H7 (cell line): ENCODE results near the gene TBC1D14. TPM values are rescaled to one million over a fixed set of nuclear protein-coding genes. Genes with fewer than 3 reads are reported as not detected.
A peak's percentile ranks its signal among the peaks of the same experiment; 100 is the strongest.

ENCODE experiments used
- DNase-seq: peaks from one replicate; pipeline ENCODE4 v3.0.0; 2012
- H3K27me3 ChIP-seq: 2 replicates; pipeline ENCODE4 v1.6.0; 2011; ENCODE audit warnings: mild to moderate bottlenecking, low read length; ENCODE audit not compliant: control insufficient read depth, insufficient read depth
- H3K36me3 ChIP-seq: replicated peaks from 2 replicates; pipeline ENCODE4 v1.5.1; 2011; ENCODE audit warnings: low read length; ENCODE audit not compliant: control insufficient read depth, insufficient read depth
- H3K4me3 ChIP-seq: 2 replicates; pipeline ENCODE4 v1.5.1; 2011; ENCODE audit warnings: low read depth, mild to moderate bottlenecking, control low read depth, low read length, moderate library complexity; ENCODE audit not compliant: insufficient read depth
- total RNA-seq: library from RNA; depleted of rRNA; stranded (reverse); fragments of >200 nt; shearing (Covaris generic); gene quantifications from 2 replicates; pipeline ENCODE4 v1.2.3, GENCODE V29; 2014

TBC1D14 gene
- total RNA-seq, 1 experiment from 2014 or later, result 55.8 TPM

DNA sequence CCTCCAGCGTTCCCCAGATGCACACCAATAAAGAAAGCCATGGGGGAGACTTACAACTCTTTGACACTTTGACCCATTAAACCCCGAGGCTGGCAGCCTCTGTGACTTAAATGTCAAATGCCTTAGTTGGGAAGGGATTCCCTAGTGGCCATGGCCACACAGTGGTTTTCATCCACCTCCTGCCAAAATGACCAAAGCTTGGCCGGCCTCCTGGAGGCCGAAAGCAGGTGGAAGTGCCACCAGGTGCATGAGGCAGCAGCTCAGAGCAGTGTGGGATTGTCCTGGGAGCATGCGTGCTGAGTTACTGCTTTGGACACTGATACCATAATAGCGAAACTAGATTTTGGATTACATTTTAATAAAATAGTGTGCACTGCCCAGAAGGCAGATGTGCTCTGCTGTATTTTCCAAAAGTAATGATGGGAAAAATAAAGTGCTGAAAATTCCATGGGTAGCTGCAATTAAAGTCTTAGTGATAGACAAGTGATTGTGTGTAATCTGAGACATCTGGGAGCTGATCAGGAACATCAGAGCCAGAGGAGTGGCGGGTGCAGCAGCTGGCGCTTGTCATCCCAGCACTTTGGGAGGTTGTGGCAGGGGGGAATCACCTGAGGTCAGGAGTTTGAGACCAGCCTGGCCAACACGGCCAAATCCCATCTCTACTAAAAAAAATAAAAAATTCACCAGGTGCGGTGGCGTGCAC, 93.7 kb downstream of the TBC1D14 start:
- peak; percentile 30 for DNase-seq
- H3K4me3 ChIP-seq, result no peak overlapping the region
- peaks cover 30% of the 10 kb centered on the region for H3K36me3 ChIP-seq
- no peaks in the 10 kb centered on the region for H3K27me3 ChIP-seq

DNA sequence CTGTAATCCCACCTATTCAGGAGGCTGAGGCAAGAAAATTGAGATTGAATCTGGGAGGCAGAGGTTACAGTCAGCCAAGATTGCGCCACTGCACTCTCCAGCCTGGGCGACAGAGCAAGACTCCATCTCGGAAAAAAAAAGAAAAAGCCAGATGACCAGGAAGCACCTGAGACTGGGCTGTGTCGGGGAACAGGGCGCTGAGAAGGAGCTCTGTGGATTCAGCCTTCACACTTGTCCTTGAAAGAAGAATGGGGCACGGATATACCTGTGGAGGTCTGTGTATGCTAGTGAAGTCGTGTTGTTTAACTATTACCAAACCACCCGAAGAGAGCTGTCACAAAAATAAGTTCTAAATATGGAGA, 94.2 kb downstream of the TBC1D14 start:
- Histone ChIP-seq H3K4me3 (no peak overlapping the region), H3K36me3 (peaks cover 29% of the 10 kb centered on the region), H3K27me3 (no peaks in the 10 kb centered on the region)
- no peak for DNase-seq

DNA sequence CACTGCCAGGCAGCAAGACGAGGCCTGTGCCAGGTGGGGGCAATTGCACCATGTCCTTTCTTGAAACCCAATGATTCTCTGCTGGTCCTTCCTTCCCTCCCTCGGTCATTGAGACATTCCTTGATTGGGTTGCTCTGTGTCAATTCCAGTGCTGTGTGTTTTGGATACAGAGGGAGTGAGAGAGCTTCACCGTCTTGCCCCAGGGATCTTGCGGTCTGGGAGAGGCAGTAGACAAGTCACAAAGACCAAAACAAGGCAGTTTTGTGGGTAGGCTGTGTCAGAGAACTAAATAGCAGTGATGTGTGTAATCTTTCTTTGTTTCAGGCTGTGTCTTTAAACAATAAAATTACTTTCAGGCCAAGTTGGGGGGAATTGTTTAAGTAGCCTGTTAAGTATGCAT, 94.7 kb downstream of the TBC1D14 start:
- peak; percentile 9 for DNase-seq
- no peak overlapping the region for H3K4me3 ChIP-seq
- peaks cover 25% of the 10 kb centered on the region for H3K36me3 ChIP-seq
- no peaks in the 10 kb centered on the region for H3K27me3 ChIP-seq

DNA sequence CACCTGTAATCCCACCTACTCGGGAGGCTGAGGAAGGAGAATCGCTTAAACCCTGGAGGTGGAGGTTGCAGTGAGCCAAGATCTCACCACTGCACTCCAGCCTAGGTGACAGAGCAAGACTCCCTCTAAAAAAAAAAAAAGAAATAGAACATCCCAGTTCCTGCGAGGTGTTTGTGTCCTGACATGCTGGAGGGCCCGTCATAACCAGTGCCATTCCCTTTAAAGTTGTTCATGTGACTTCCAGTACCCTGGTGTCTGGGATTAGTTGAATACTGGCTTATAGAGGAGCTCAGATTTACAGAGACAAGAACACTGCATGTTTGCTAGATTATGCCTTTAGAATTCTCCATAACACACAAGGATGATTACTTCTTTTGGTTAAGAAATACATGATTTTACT, 95.9 kb downstream of the TBC1D14 start:
- Histone ChIP-seq H3K4me3 (no peak overlapping the region), H3K36me3 (peaks cover 20% of the 10 kb centered on the region)

DNA sequence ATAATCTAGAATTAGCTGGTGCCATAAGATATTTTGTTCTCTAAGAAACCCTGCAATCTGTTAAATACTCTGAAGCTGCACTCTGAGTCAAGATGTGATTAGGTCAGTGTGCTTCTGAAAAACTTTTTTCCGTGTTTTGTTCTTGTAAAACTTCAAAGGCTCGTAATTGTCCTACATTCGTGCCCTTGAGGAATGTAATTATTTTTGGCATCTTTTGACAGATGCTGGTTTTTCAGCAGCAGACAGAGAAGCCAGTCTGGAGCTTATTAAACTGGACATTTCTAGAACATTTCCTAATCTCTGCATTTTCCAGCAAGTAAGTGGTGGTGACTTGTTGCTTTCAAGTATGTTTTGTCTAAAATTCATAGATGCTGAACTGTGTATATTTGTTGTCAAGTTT, 96.8 kb downstream of the TBC1D14 start:
- no peak for DNase-seq
- Histone ChIP-seq H3K36me3 (peaks cover 17% of the 10 kb centered on the region), H3K4me3 (no peak overlapping the region), H3K27me3 (no peaks in the 10 kb centered on the region)

More for the DNA sequence above, 95.9 kb downstream of the TBC1D14 start:
- no peaks in the 10 kb centered on the region for H3K27me3 ChIP-seq
- DNase-seq, result no peak

DNA sequence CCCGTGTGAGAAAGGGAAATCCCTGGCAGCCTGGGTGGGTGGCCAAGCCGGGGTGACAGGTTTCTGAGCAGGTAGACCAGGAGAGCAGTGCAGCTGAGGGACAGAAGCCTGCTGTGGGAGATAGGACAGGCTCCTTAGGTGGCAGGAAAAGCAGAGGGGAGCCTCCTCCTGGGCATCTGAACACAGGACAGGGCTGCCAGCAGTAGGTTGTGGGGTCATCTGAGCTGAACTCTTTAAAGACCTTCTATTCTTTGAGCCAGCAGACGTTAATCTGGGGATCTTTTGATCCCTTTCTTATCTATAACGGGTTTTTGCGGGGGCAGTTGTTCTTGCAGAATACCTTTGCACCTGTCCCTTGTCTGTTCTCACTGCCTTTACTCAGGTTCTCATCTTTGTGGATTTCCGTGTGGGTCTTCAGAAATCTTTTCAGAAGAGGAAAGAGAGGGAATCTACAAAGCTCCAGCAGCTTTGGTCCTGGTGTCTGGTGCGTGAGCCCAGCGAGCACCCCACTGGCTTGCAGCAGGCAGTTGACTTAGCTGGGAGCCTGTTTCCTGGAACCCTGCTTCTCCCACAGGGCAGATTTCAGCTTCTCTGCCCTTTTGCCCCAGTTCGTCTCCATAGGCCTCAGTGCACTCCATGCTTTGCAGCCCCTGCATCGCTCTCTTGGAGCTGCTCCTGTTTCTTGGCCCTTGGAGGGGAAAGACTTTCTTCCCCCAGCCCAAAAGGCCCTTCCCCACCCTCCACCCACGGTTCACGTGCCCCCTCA, 97.7 kb downstream of the TBC1D14 start:
- H3K4me3 ChIP-seq, result no peak overlapping the region
- peak; percentile 65 for DNase-seq
- H3K27me3 ChIP-seq, result no peaks in the 10 kb centered on the region
- H3K36me3 ChIP-seq, result peaks cover 14% of the 10 kb centered on the region

DNA sequence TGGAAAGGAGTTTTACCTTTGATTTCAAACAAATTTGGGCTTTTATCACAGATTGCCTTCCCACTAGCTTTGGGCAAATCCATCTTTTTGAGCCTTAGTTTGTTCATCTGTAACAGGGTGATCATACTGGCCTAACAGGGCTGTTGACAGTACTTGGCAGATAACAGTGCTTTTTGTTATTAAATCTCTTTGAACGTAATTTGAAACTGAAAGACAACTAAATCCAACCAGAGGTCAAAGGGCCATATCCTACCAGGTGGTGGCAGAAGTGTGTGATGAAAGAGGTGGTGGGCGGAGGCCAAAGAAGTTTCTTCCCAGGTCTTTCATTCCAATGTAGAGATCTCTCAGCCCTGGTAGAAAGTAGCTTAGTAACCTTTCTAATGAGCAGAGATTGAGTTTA, 98.3 kb downstream of the TBC1D14 start:
- H3K27me3 ChIP-seq, result no peaks in the 10 kb centered on the region
- peak; percentile 84 for DNase-seq
- H3K36me3 ChIP-seq, result peaks cover 13% of the 10 kb centered on the region
- H3K4me3 ChIP-seq, result no peak overlapping the region

DNA sequence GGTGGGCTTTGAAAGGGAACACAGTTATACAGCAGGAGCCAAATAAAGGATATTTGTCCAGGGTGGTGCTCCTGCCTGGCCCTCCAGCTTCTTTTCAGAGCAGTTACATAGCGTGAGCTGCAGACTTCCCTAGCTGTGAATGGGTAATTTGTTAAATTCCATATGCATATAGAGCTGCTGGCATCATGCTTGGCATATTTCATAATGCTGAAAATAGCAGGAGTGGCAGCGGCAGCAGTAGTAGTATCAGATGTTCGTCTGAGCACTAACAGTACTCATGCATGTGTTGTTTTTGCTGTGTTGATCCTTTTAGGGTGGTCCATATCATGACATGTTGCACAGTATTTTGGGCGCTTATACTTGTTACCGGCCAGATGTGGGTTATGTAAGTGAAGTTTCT, 99.9 kb downstream of the TBC1D14 start:
- H3K27me3 ChIP-seq, result no peaks in the 10 kb centered on the region
- H3K36me3 ChIP-seq, result peaks cover 15% of the 10 kb centered on the region
- no peak overlapping the region for H3K4me3 ChIP-seq
- DNase-seq, result no peak

DNA sequence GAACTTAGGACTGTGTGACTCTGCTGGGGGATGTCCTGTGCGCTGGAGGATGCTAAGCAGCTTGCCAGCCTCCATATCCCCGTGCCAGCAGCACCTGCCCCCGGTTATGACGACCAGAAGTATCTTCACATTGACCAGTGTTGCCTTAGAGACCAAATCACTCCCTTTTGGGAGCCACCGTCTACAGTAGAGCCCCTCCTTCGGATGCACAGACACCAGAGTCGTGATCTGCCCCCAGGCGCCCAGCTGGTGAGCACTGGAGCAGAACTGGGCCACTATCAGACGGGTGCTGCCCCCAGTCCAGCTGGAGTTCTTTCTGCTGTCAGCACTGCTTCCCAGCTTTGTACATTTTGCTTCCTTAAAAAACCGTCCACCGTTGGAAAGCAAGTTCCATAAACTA, 103.5 kb downstream of the TBC1D14 start:
- no peaks in the 10 kb centered on the region for H3K27me3 ChIP-seq
- no peak overlapping the region for H3K4me3 ChIP-seq
- no peak for DNase-seq
- H3K36me3 ChIP-seq, result peaks cover 21% of the 10 kb centered on the region

DNA sequence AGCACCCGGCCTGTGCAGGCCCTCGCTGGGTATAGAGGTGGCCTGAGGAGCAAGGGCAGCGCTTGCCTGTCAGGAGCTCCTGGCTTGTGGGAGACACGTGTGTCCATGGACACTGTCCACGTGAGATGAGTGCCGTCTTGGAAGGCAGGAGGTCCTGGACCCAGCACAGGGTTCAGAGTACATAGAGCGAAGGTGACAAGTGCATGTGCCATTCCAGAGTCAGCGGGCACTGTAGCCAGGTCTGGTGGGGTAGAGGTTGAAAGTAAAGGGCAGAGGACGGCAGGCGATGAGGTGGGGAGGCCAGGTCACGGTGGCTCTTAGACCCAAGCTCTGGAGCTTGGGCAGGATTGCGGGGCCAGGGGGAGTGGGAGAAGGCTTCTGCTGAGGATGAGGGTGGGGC, 105.2 kb downstream of the TBC1D14 start:
- DNase-seq, result no peak
- no peaks in the 10 kb centered on the region for H3K27me3 ChIP-seq
- H3K4me3 ChIP-seq, result no peak overlapping the region
- H3K36me3 ChIP-seq, result peaks cover 18% of the 10 kb centered on the region

DNA sequence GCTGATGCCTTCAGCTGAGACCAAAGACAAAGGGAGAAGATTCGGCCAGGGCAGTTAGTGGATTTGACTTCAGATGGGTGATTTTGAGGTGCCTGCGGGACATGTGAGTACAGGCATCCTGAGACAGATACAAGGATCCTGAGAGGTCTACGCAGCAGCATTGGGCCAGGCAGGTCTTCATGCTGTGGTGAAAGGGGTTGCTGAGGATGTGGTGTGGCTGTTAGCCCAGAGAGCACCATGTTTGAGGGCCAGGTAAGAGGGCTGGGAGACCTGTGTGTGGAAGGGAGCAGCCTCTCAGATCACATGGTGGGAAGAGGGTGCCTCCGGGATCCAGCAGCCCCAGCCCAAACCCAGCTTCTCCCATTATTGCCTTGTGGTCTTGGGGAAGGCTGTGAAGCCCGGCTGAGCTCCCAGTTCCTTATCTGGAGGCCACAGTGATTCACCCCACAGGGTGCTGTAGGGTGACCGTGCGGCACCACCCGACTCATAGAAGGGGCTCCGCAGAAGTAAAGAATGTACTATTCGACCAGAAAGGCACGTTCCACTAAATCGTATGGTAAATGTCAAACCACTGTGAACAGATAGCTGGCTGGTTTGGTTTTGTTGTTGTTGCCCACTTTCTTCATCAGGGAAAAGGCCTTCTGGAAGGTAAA, 105.9 kb downstream of the TBC1D14 start:
- H3K36me3 ChIP-seq, result peaks cover 17% of the 10 kb centered on the region
- H3K27me3 ChIP-seq, result no peaks in the 10 kb centered on the region
- DNase-seq, result no peak

DNA sequence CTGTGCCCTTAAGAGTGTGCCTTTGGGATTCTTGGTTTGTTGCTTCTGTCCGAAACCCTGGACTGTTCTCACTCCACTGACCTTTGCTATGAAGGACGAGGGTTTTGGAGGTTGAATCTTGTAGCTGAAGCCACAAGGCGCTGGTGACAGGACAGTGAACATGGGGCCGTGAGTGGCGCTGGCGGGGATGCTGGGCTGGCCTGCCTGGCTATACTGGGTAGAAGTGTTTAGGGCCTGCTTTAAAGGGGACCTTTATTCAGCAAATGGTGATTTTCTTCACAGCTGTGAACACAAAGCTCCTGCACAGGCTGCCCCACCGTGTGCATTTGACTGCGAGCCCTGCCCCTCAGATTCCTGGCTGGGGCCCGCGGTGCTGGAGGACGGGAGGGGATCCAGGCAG, 106.5 kb downstream of the TBC1D14 start:
- DNase-seq, result no peak
- H3K27me3 ChIP-seq, result no peaks in the 10 kb centered on the region
- no peak overlapping the region for H3K4me3 ChIP-seq
- H3K36me3 ChIP-seq, result peaks cover 16% of the 10 kb centered on the region

More for the DNA sequence above, 105.9 kb downstream of the TBC1D14 start:
- H3K4me3 ChIP-seq, result no peak overlapping the region

DNA sequence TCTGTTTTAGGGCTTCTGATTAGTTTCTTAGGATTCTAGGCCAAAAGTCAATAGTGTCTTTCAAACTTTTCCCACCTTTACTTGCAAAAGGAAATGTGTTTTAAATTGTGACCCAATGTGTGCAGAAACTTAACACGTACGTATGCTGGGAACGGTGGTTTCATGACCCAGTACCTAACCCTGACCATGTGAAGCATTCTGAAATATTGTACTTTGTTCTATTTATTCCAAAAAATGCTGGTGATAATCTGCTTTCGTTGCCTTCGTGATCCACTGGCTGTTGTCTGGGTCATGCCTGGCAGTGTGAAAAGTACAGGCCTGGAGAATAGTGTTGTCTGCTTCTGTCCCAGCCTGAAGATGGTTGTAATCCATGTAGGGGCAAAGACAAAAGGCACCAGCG, 106.9 kb downstream of the TBC1D14 start:
- DNase-seq, result no peak
- H3K36me3 ChIP-seq, result peaks cover 15% of the 10 kb centered on the region
- no peak overlapping the region for H3K4me3 ChIP-seq
- H3K27me3 ChIP-seq, result no peaks in the 10 kb centered on the region

DNA sequence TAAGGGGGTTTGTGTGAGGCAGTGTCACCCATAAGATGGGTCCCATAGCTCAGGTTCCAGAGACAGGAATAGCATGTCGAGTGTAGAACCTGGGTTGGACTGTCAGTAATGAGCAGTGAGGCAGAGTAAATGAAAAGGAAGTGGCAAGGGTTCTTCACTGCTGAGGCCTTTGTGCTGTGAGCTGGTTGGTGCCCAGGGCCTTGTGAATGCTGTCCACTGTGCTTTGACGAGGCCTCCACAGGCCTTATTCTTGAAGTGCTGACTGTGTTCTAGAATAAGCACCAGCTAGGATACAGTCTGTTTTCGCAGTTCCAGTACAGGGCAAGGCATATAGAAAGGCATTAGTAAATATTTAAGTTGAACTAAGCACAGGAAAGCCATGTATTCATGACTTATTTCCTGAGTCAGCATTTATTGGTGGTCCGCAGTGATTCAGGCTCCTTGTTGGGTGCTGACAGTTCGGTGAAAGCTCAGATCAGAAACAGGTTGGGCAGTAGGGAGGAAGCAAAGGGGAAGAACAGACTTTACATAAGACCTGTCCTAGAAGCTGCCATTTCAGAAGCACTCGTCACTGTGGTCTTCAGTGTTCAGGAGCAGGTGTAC, 107.9 kb downstream of the TBC1D14 start:
- no peak overlapping the region for H3K4me3 ChIP-seq
- H3K27me3 ChIP-seq, result no peaks in the 10 kb centered on the region
- peaks cover 14% of the 10 kb centered on the region for H3K36me3 ChIP-seq
- no peak for DNase-seq

DNA sequence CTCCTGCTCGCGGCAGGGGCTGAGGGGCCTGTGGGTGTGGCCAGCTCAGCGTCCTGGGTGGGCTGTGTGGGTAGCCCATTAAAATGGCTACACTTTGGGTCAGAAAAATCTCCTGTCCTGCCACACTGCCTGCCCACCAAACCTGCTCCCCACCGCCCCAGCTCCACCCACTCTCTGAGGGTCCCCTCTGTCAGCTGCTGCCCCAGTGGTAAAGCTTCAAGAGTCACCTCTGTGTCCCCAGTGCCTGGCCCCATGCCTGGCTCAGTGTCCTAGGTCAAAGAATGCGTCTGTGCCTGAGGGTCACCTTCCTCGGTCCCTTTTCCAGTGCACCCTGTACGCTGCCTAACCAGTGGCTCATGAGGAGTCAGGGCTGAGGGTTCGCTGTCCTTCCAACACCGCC, 108.7 kb downstream of the TBC1D14 start:
- Histone ChIP-seq H3K36me3 (peaks cover 10% of the 10 kb centered on the region), H3K27me3 (no peaks in the 10 kb centered on the region), H3K4me3 (no peak overlapping the region)
- no peak for DNase-seq
